ENCODE data around the gene SLC9A8.

Gene SLC9A8

DNA sequence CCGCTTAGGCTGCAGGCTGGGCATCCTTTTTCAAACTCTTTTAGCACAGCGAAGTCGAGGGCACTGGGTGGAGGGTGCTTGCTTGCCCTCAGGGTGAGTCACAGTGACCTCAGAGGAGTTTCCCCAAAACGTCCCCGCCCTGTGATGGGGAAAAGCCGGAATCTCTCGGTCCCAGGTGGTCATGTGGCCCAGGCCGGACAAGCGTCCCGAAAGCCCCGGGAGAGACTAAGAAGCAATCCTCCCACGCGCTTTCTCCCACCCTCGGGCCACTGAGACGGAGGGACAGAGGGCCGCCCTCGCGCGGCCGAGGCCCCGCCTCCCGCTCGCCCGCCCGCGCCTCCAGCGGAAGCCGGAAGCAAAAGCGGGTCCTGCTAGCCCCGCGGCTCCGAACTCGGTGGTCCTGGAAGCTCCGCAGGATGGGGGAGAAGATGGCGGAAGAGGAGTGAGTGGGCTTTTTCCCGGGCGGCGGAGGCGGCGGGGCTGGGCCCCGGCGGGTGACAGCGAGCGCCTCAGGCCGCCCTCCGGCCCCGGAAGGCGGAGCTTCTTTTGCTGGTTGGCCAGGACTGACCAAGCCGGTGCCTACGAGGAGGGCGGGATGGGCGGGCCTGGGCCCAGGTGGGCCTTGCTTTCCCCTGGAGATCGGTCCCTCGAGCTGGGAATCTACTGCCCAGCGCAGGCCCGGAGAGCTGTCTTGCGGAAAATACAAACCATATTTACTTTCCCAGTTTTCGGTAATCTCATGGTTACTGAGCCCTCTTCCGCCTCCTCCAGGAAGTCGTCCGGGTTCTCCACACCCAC is at the start of gene SLC9A8 (continued):
- TF ChIP-seq ZNF146 (tag by site-specific recombination; IDR thresholded peaks at IDR 0.05) (no peak; the same call in 1 of the 2 replicates), ZFP37 (tag by site-specific recombination; IDR thresholded peaks at IDR 0.05) (no peak; the same call in 1 of the 2 replicates), BCL11A (tag by site-specific recombination; IDR thresholded peaks at IDR 0.05; ENCODE audit: low read depth) (peak; percentile 71; the same call in 1 of the 2 replicates), ZNF626 (tag by site-specific recombination; IDR thresholded peaks at IDR 0.05) (no peak), SP7 (tag by site-specific recombination; IDR thresholded peaks at IDR 0.05) (peak; percentile 76; the same call in 1 of the 2 replicates), ZNF596 (tag by site-specific recombination; IDR thresholded peaks at IDR 0.05) (no peak), ZBTB1 (tag by site-specific recombination; IDR thresholded peaks at IDR 0.05) (no peak), ZNF366 (tag by site-specific recombination; conservative IDR thresholded peaks at IDR 0.05) (peak; percentile 74), GLIS2 (tag by site-specific recombination; IDR thresholded peaks at IDR 0.05) (0 out of 2 replicates have a peak, but pooled peaks have one; percentile 35), ZNF423 (tag by site-specific recombination; IDR thresholded peaks at IDR 0.05) (no peak), ZNF266 (tag by site-specific recombination; IDR thresholded peaks at IDR 0.05; ENCODE audit: low read depth) (no peak), ZNF623 (tag by site-specific recombination; IDR thresholded peaks at IDR 0.05) (no peak), KLF16 (tag by site-specific recombination; IDR thresholded peaks at IDR 0.05) (peak; percentile 30; the same call in 1 of the 2 replicates), ZNF501 (tag by site-specific recombination; IDR thresholded peaks at IDR 0.05) (no peak), ZNF654 (tag by site-specific recombination; IDR thresholded peaks at IDR 0.05; ENCODE audit: low read depth) (no peak), ZNF24 (tag by site-specific recombination; IDR thresholded peaks at IDR 0.05) (0 out of 2 replicates have a peak, but pooled peaks have one; percentile 15), MYNN (tag by site-specific recombination; IDR thresholded peaks at IDR 0.05; ENCODE audit: borderline replicate concordance) (no peak), ZNF610 (tag by site-specific recombination; IDR thresholded peaks at IDR 0.05; ENCODE audit: borderline replicate concordance) (no peak), ZBTB8A (tag by site-specific recombination; IDR thresholded peaks at IDR 0.05) (peak; percentile 57; the same call in 1 of the 2 replicates), ZBTB48 (tag by site-specific recombination; IDR thresholded peaks at IDR 0.05) (no peak), ZNF341 (tag by site-specific recombination; IDR thresholded peaks at IDR 0.05; ENCODE audit: low read depth) (no peak)
- TF ChIP-seq, protein P1, sequence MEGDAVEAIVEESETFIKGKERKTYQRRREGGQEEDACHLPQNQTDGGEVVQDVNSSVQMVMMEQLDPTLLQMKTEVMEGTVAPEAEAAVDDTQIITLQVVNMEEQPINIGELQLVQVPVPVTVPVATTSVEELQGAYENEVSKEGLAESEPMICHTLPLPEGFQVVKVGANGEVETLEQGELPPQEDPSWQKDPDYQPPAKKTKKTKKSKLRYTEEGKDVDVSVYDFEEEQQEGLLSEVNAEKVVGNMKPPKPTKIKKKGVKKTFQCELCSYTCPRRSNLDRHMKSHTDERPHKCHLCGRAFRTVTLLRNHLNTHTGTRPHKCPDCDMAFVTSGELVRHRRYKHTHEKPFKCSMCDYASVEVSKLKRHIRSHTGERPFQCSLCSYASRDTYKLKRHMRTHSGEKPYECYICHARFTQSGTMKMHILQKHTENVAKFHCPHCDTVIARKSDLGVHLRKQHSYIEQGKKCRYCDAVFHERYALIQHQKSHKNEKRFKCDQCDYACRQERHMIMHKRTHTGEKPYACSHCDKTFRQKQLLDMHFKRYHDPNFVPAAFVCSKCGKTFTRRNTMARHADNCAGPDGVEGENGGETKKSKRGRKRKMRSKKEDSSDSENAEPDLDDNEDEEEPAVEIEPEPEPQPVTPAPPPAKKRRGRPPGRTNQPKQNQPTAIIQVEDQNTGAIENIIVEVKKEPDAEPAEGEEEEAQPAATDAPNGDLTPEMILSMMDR (tag by site-specific recombination; IDR thresholded peaks at IDR 0.05) = peak; percentile 74
- TF ChIP-seq, protein P2, sequence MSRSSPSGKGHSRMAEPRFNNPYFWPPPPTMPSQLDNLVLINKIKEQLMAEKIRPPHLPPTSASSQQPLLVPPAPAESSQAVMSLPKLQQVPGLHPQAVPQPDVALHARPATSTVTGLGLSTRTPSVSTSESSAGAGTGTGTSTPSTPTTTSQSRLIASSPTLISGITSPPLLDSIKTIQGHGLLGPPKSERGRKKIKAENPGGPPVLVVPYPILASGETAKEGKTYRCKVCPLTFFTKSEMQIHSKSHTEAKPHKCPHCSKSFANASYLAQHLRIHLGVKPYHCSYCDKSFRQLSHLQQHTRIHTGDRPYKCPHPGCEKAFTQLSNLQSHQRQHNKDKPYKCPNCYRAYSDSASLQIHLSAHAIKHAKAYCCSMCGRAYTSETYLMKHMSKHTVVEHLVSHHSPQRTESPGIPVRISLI (tag by site-specific recombination; IDR thresholded peaks at IDR 0.05) = no peak
- TF ChIP-seq, protein P3, sequence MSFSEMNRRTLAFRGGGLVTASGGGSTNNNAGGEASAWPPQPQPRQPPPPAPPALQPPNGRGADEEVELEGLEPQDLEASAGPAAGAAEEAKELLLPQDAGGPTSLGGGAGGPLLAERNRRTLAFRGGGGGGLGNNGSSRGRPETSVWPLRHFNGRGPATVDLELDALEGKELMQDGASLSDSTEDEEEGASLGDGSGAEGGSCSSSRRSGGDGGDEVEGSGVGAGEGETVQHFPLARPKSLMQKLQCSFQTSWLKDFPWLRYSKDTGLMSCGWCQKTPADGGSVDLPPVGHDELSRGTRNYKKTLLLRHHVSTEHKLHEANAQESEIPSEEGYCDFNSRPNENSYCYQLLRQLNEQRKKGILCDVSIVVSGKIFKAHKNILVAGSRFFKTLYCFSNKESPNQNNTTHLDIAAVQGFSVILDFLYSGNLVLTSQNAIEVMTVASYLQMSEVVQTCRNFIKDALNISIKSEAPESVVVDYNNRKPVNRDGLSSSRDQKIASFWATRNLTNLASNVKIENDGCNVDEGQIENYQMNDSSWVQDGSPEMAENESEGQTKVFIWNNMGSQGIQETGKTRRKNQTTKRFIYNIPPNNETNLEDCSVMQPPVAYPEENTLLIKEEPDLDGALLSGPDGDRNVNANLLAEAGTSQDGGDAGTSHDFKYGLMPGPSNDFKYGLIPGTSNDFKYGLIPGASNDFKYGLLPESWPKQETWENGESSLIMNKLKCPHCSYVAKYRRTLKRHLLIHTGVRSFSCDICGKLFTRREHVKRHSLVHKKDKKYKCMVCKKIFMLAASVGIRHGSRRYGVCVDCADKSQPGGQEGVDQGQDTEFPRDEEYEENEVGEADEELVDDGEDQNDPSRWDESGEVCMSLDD (tag by site-specific recombination; IDR thresholded peaks at IDR 0.05) = peak; percentile 36; the same call in 1 of the 2 replicates
- TF ChIP-seq, protein P4, sequence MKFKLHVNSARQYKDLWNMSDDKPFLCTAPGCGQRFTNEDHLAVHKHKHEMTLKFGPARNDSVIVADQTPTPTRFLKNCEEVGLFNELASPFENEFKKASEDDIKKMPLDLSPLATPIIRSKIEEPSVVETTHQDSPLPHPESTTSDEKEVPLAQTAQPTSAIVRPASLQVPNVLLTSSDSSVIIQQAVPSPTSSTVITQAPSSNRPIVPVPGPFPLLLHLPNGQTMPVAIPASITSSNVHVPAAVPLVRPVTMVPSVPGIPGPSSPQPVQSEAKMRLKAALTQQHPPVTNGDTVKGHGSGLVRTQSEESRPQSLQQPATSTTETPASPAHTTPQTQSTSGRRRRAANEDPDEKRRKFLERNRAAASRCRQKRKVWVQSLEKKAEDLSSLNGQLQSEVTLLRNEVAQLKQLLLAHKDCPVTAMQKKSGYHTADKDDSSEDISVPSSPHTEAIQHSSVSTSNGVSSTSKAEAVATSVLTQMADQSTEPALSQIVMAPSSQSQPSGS (tag by site-specific recombination; IDR thresholded peaks at IDR 0.05; ENCODE audit: low read depth) = no peak
- TF ChIP-seq, protein P5, sequence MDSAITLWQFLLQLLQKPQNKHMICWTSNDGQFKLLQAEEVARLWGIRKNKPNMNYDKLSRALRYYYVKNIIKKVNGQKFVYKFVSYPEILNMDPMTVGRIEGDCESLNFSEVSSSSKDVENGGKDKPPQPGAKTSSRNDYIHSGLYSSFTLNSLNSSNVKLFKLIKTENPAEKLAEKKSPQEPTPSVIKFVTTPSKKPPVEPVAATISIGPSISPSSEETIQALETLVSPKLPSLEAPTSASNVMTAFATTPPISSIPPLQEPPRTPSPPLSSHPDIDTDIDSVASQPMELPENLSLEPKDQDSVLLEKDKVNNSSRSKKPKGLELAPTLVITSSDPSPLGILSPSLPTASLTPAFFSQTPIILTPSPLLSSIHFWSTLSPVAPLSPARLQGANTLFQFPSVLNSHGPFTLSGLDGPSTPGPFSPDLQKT (IDR thresholded peaks at IDR 0.05; ENCODE audit: borderline replicate concordance, low read depth, low read length) = no peak
- TF ChIP-seq, protein P6, sequence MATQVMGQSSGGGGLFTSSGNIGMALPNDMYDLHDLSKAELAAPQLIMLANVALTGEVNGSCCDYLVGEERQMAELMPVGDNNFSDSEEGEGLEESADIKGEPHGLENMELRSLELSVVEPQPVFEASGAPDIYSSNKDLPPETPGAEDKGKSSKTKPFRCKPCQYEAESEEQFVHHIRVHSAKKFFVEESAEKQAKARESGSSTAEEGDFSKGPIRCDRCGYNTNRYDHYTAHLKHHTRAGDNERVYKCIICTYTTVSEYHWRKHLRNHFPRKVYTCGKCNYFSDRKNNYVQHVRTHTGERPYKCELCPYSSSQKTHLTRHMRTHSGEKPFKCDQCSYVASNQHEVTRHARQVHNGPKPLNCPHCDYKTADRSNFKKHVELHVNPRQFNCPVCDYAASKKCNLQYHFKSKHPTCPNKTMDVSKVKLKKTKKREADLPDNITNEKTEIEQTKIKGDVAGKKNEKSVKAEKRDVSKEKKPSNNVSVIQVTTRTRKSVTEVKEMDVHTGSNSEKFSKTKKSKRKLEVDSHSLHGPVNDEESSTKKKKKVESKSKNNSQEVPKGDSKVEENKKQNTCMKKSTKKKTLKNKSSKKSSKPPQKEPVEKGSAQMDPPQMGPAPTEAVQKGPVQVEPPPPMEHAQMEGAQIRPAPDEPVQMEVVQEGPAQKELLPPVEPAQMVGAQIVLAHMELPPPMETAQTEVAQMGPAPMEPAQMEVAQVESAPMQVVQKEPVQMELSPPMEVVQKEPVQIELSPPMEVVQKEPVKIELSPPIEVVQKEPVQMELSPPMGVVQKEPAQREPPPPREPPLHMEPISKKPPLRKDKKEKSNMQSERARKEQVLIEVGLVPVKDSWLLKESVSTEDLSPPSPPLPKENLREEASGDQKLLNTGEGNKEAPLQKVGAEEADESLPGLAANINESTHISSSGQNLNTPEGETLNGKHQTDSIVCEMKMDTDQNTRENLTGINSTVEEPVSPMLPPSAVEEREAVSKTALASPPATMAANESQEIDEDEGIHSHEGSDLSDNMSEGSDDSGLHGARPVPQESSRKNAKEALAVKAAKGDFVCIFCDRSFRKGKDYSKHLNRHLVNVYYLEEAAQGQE (tag by site-specific recombination; IDR thresholded peaks at IDR 0.05) = no peak

Measured in HEK293 (cell line).